Ishikawa (cell line): ENCODE data around the gene FBXL17.

ENCODE experiments used
- CEBPB ChIP-seq: IDR thresholded peaks from 2 replicates; pipeline ENCODE4 v1.6.1; 2012
- EP300 ChIP-seq: IDR thresholded peaks from 2 replicates; pipeline ENCODE4 v1.6.1; 2012; ENCODE audit warnings: borderline replicate concordance
- REST ChIP-seq: IDR thresholded peaks from 2 replicates; pipeline ENCODE4 v1.6.1; 2012; ENCODE audit warnings: low read depth, mild to moderate bottlenecking
- TAF1 ChIP-seq: IDR thresholded peaks from 2 replicates; pipeline ENCODE4 v1.6.1; 2012; ENCODE audit warnings: low read depth, mild to moderate bottlenecking
- ZBTB7A ChIP-seq: IDR thresholded peaks from 2 replicates; pipeline ENCODE4 v1.6.1; 2012; ENCODE audit warnings: low read depth

- TF ChIP-seq TAF1 = no peak
- TF ChIP-seq ZBTB7A = no peak
- no peak for TF ChIP-seq CEBPB
- TF ChIP-seq REST = no peak
- no peak for TF ChIP-seq EP300
These were observed 121.1 kb downstream of the FBXL17 start for GRCh38 chr5:108260858-108261170.
